Mesothelial cell of epicardium (in vitro differentiated cells): ENCODE measurements around the gene ARRDC2. TPM values are rescaled to one million over a fixed set of nuclear protein-coding genes. Genes with fewer than 3 reads are reported as not detected.

ENCODE experiments used
- DNase-seq, 2 experiments: peaks; one replicate each; pipeline ENCODE4 v3.0.0; 2021; ENCODE audit warnings: low spot score in 2 of 2; ENCODE audit not compliant: unreplicated experiment in 2 of 2
- H3K27ac Mint-ChIP-seq: 2 replicates; pipeline ENCODE4 v1.8.0; 2021; ENCODE audit warnings: mixed read lengths
- H3K27me3 Mint-ChIP-seq: 2 replicates; pipeline ENCODE4 v1.8.0; 2021; ENCODE audit warnings: low read depth, mixed read lengths
- H3K36me3 Mint-ChIP-seq: 2 replicates; pipeline ENCODE4 v1.8.0; 2021; ENCODE audit warnings: mixed read lengths
- H3K4me1 Mint-ChIP-seq: 2 replicates; pipeline ENCODE4 v1.8.0; 2021; ENCODE audit warnings: mixed read lengths
- H3K4me3 Mint-ChIP-seq: 2 replicates; pipeline ENCODE4 v1.8.0; 2021; ENCODE audit warnings: mild to moderate bottlenecking, moderate library complexity, mixed read lengths
- H3K9me3 Mint-ChIP-seq: 2 replicates; pipeline ENCODE4 v1.8.0; 2021; ENCODE audit warnings: mixed read lengths
- CTCF ChIP-seq: fragments of 200-600 bp; sonication (generic); IDR thresholded peaks from one replicate; pipeline ENCODE4 v1.5.0; 2021; ENCODE audit warnings: antibody characterized with exemption; ENCODE audit not compliant: unreplicated experiment
- total RNA-seq: library from RNA; stranded (reverse); gene quantifications from 3 replicates; pipeline ENCODE4 v1.2.1, GENCODE V29; 2021

ARRDC2 gene
- 2.9 to 4.0 TPM (median 2.9 TPM) in 3 replicates for total RNA-seq

- Mint-ChIP-seq H3K27ac (peak within 1 kb of the TSS; percentile 95), H3K9me3 (no peaks in the 10 kb centered on the region), H3K27me3 (peaks cover 10% of the 10 kb centered on the region), H3K4me1 (peaks cover 6% of the 10 kb centered on the region), H3K4me3 (peak within 1 kb of the TSS; percentile 77), H3K36me3 (peaks cover 2% of the 10 kb centered on the region)
- no peak for TF ChIP-seq CTCF
- peak; percentile 84 to 85 for DNase-seq
Measured at GRCh38 chr19:18007917-18008673, at the start of gene ARRDC2. TSS of gene ARRDC2 (plus strand) at chr19:18008170. CDS start at chr19:18008311, 141 bp downstream.

GRCh38 chr19:17963936-17964691, 43.9 kb upstream of the ARRDC2 start:
- no peak for TF ChIP-seq CTCF
- Mint-ChIP-seq H3K27me3 (peaks cover 57% of the 10 kb centered on the region), H3K36me3 (peaks cover 3% of the 10 kb centered on the region), H3K9me3 (no peaks in the 10 kb centered on the region), H3K27ac (no peak overlapping the region), H3K4me3 (no peak overlapping the region), H3K4me1 (peaks cover 11% of the 10 kb centered on the region)
- no peak for DNase-seq

- H3K4me3 Mint-ChIP-seq: peak overlapping the region; percentile 77
- peaks cover 3% of the 10 kb centered on the region for H3K36me3 Mint-ChIP-seq
- H3K27me3 Mint-ChIP-seq: peaks cover 57% of the 10 kb centered on the region
- DNase-seq: no peak
- H3K27ac Mint-ChIP-seq: no peak overlapping the region
- no peak for TF ChIP-seq CTCF
- peaks cover 11% of the 10 kb centered on the region for H3K4me1 Mint-ChIP-seq
- H3K9me3 Mint-ChIP-seq: no peaks in the 10 kb centered on the region
Measured at GRCh38 chr19:17965370-17966128, 42.4 kb upstream of the ARRDC2 start.

GRCh38 chr19:17966129-17966483, 41.9 kb upstream of the ARRDC2 start:
- Mint-ChIP-seq H3K9me3 (no peaks in the 10 kb centered on the region), H3K27me3 (peaks cover 55% of the 10 kb centered on the region), H3K4me3 (peak overlapping the region; percentile 77), H3K4me1 (peaks cover 11% of the 10 kb centered on the region), H3K27ac (no peak overlapping the region), H3K36me3 (peaks cover 3% of the 10 kb centered on the region)
- TF ChIP-seq CTCF: no peak
- no peak for DNase-seq

GRCh38 chr19:17966550-17967256, 41.3 kb upstream of the ARRDC2 start, which contains the start of gene KCNN1:
TSS of gene KCNN1 (plus strand) at chr19:17967107. CDS start at chr19:17973889, 6,782 bp downstream.
- H3K27ac Mint-ChIP-seq: no peak within 1 kb of the TSS
- H3K36me3 Mint-ChIP-seq: peaks cover 3% of the 10 kb centered on the region
- peak in 1 of 2 experiments; percentile 57 for DNase-seq
- H3K9me3 Mint-ChIP-seq: no peaks in the 10 kb centered on the region
- peak within 1 kb of the TSS; percentile 78 for H3K4me3 Mint-ChIP-seq
- peaks cover 11% of the 10 kb centered on the region for H3K4me1 Mint-ChIP-seq
- peaks cover 52% of the 10 kb centered on the region for H3K27me3 Mint-ChIP-seq
- TF ChIP-seq CTCF: no peak
